GM23248 (cell line): ENCODE data around the gene MRPS30. TPM values are rescaled to one million over a fixed set of nuclear protein-coding genes. Genes with fewer than 3 reads are reported as not detected.
"Not testable (repeated sequence)": the region's sequence is repeated elsewhere in the genome, so short reads cannot be mapped to it uniquely, and the experiment has no call there.

Experiments
- DNase-seq: peaks from one replicate; pipeline ENCODE4 v3.0.0-alpha.2; 2015
- H2AFZ ChIP-seq: fragments of 200-600 bp; sonication (generic); 2 replicates; pipeline ENCODE4 v1.6.1; 2016; ENCODE audit warnings: antibody characterized with exemption
- H3F3A ChIP-seq: fragments of 200-600 bp; sonication (generic); 2 replicates; pipeline ENCODE4 v1.6.1; 2016; ENCODE audit warnings: mild to moderate bottlenecking, antibody characterized with exemption, mixed run types; ENCODE audit not compliant: insufficient read depth
- H3K27ac ChIP-seq: fragments of 200-600 bp; sonication (generic); 2 replicates; pipeline ENCODE4 v1.5.1; 2016; ENCODE audit warnings: mild to moderate bottlenecking
- H3K27me3 ChIP-seq: fragments of 200-600 bp; sonication (generic); replicated peaks from 2 replicates; pipeline ENCODE4 v1.6.1; 2016; ENCODE audit warnings: mild to moderate bottlenecking; ENCODE audit not compliant: insufficient read depth
- H3K36me3 ChIP-seq: fragments of 200-600 bp; sonication (generic); 2 replicates; pipeline ENCODE4 v1.6.1; 2016; ENCODE audit warnings: low read depth, mild to moderate bottlenecking
- H3K4me1 ChIP-seq: fragments of 200-600 bp; sonication (generic); 2 replicates; pipeline ENCODE4 v1.6.1; 2016; ENCODE audit warnings: mild to moderate bottlenecking; ENCODE audit not compliant: insufficient read depth
- H3K4me2 ChIP-seq: fragments of 200-600 bp; sonication (generic); one replicate; pipeline ENCODE4 v1.6.1; 2016; ENCODE audit warnings: mild to moderate bottlenecking; ENCODE audit not compliant: unreplicated experiment
- H3K4me3 ChIP-seq: fragments of 200-600 bp; sonication (generic); 2 replicates; pipeline ENCODE4 v1.5.1; 2016; ENCODE audit warnings: mild to moderate bottlenecking
- H3K79me2 ChIP-seq: fragments of 200-600 bp; sonication (generic); 2 replicates; pipeline ENCODE4 v1.6.1; 2016; ENCODE audit warnings: mild to moderate bottlenecking; ENCODE audit not compliant: insufficient read depth
- H3K9ac ChIP-seq: fragments of 200-600 bp; sonication (generic); 2 replicates; pipeline ENCODE4 v1.6.1; 2016; ENCODE audit warnings: mild to moderate bottlenecking
- H3K9me2 ChIP-seq: fragments of 200-600 bp; sonication (generic); 2 replicates; pipeline ENCODE4 v1.6.1; 2016; ENCODE audit warnings: mixed run types, mild to moderate bottlenecking, moderate library complexity; ENCODE audit not compliant: insufficient read depth
- H3K9me3 ChIP-seq: fragments of 200-600 bp; sonication (generic); one replicate; pipeline ENCODE4 v1.6.1; 2017; ENCODE audit warnings: low read depth
- H4K20me1 ChIP-seq: fragments of 200-600 bp; sonication (generic); 2 replicates; pipeline ENCODE4 v1.6.0; 2016; ENCODE audit not compliant: insufficient read depth
- EZH2 ChIP-seq: fragments of 200-600 bp; sonication (generic); IDR thresholded peaks from 2 replicates; pipeline ENCODE4 v1.6.1; 2018; ENCODE audit warnings: antibody characterized with exemption, mild to moderate bottlenecking; ENCODE audit not compliant: insufficient read depth, poor library complexity, severe bottlenecking
- EZH2phosphoT487 ChIP-seq: fragments of 200-600 bp; sonication (generic); IDR thresholded peaks from 2 replicates; pipeline ENCODE4 v1.6.1; 2018; ENCODE audit warnings: antibody characterized with exemption, moderate library complexity, mild to moderate bottlenecking, low read depth; ENCODE audit not compliant: insufficient read depth
- WGBS, 2 experiments: methylation state at CpG; one replicate each; pipeline ENCODE4 v1.1.6; 2015 to 2017; ENCODE audit warnings: low lambda C conversion rate in 2 of 2, low coverage in 1 of 2; ENCODE audit errors: missing lambda C conversion rate in 2 of 2; 5-methylcytosine and 5-hydroxymethylcytosine counted together
- in situ Hi-C: fragments of 300-500 bp; cut with MboI; formaldehyde crosslinking; loops from 2 replicates; pipeline ENCODE4 v1.15.0; 2020
- polyA plus RNA-seq: library from polyadenylated mRNA; unstranded; fragments of >200 nt; fragmentation: Nextera tagmentation; extraction: Ambion mirVana; gene quantifications from 2 replicates; pipeline ENCODE4 v1.2.1, GENCODE V29; 2016
- total RNA-seq: library from RNA; depleted of rRNA; stranded (reverse); fragments of >200 nt; shearing (Covaris generic); gene quantifications from 2 replicates; pipeline ENCODE4 v1.2.3, GENCODE V29; 2014

The MRPS30 gene
- total and polyA plus RNA-seq, 2 experiments from 2014 or later, result 30.9 to 47.2 TPM

GRCh38 chr5:44774279-44774880 is 34.4 kb upstream of the MRPS30 start:
- Histone ChIP-seq H3K4me2 (no peak overlapping the region), H2AFZ (no peak overlapping the region), H3F3A (no peaks in the 10 kb centered on the region), H3K79me2 (no peaks in the 10 kb centered on the region), H3K9ac (no peak overlapping the region), H3K27ac (no peak overlapping the region), H3K9me2 (no peaks in the 10 kb centered on the region), H3K4me1 (peaks cover 6% of the 10 kb centered on the region), H3K9me3 (no peaks in the 10 kb centered on the region), H3K4me3 (no peak overlapping the region), H3K27me3 (peaks cover 15% of the 10 kb centered on the region), H4K20me1 (no peaks in the 10 kb centered on the region), H3K36me3 (no peaks in the 10 kb centered on the region)
- in situ Hi-C loops, result loop anchor here (10.0 to 25.0 kb wide), 2 partner anchors 240 to 1037 kb away; no protein-coding TSS in a partner anchor
- 0 to 10% methylated on average over 1 of the region's 1 CpG for WGBS, 2 experiments
- DNase-seq, result peak; percentile 76
- no peak for TF ChIP-seq EZH2
- TF ChIP-seq EZH2phosphoT487, result no peak

DNA sequence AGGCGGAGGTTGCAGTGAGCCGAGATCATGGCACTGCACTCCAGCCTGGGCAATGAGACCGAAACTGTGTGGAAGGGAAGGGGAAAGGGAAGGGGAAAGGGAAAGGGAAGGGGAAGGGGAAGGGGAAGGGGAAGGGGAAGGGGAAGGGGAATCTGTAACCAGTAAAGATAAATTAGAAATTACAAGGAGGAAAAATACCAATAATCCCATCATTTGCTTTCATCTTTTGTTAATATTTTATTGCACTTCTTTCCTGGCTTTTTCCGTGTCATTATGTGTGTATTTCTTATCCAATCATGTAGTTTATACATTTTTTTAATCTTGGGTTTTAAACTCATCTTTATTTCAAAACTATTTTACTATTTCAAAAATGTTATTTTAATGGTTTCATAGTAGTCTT is 29.6 kb upstream of the MRPS30 start:
- Histone ChIP-seq H3K36me3 (no peaks in the 10 kb centered on the region), H3K4me1 (no peaks in the 10 kb centered on the region), H3K27me3 (no peaks in the 10 kb centered on the region), H3K9ac (no peak overlapping the region), H3K9me3 (no peaks in the 10 kb centered on the region), H2AFZ (no peak overlapping the region), H3K27ac (no peak overlapping the region), H3F3A (no peaks in the 10 kb centered on the region), H3K79me2 (no peaks in the 10 kb centered on the region), H3K9me2 (no peaks in the 10 kb centered on the region), H3K4me3 (no peak overlapping the region), H3K4me2 (no peak overlapping the region), H4K20me1 (no peaks in the 10 kb centered on the region)
- WGBS, 2 experiments, result 79 to 82% methylated on average over 3 to 4 of the region's 4 CpGs
- TF ChIP-seq EZH2phosphoT487 (no peak), EZH2 (no peak)
- in situ Hi-C loops, result loop anchor here (10.0 kb wide), 1 partner anchor 244 kb away; no protein-coding TSS in a partner anchor
- DNase-seq, result no peak

- TF ChIP-seq EZH2 (no peak), EZH2phosphoT487 (no peak)
- H3K9me2 ChIP-seq, result no peaks in the 10 kb centered on the region
- in situ Hi-C loops, result no loop called here
- no peak overlapping the region for H3K4me3 ChIP-seq
- no peaks in the 10 kb centered on the region for H3K36me3 ChIP-seq
- no peaks in the 10 kb centered on the region for H3F3A ChIP-seq
- H3K9ac ChIP-seq, result no peak overlapping the region
- H3K27me3 ChIP-seq, result no peaks in the 10 kb centered on the region
- 53 to 62% methylated on average over 4 of the region's 4 CpGs for WGBS, 2 experiments
- no peaks in the 10 kb centered on the region for H3K4me1 ChIP-seq
- no peak for DNase-seq
- H2AFZ ChIP-seq, result no peak overlapping the region
- no peaks in the 10 kb centered on the region for H3K9me3 ChIP-seq
- H3K79me2 ChIP-seq, result no peaks in the 10 kb centered on the region
- no peak overlapping the region for H3K4me2 ChIP-seq
- H3K27ac ChIP-seq, result no peak overlapping the region
- no peaks in the 10 kb centered on the region for H4K20me1 ChIP-seq
Measured at GRCh38 chr5:44783634-44784315, 25.0 kb upstream of the MRPS30 start.

- WGBS, 2 experiments, result 40 to 49% methylated on average over 3 of the region's 3 CpGs
- H3K36me3 ChIP-seq, result no peaks in the 10 kb centered on the region
- in situ Hi-C loops, result no loop called here
- no peak overlapping the region for H3K4me3 ChIP-seq
- no peak overlapping the region for H2AFZ ChIP-seq
- H3K27me3 ChIP-seq, result no peaks in the 10 kb centered on the region
- TF ChIP-seq EZH2 (no peak), EZH2phosphoT487 (no peak)
- no peaks in the 10 kb centered on the region for H3K79me2 ChIP-seq
- no peaks in the 10 kb centered on the region for H3K9me2 ChIP-seq
- H3K9ac ChIP-seq, result no peak overlapping the region
- peaks cover 8% of the 10 kb centered on the region; the same call in 1 of the 2 replicates for H3K4me1 ChIP-seq
- H3K4me2 ChIP-seq, result no peak overlapping the region
- no peak for DNase-seq
- H3K27ac ChIP-seq, result no peak overlapping the region
- no peaks in the 10 kb centered on the region for H3F3A ChIP-seq
- no peaks in the 10 kb centered on the region for H4K20me1 ChIP-seq
- H3K9me3 ChIP-seq, result no peaks in the 10 kb centered on the region
Measured at GRCh38 chr5:44787731-44788130, 21.0 kb upstream of the MRPS30 start.

- H3K9ac ChIP-seq, in situ Hi-C loops, H3K36me3 ChIP-seq, H3K79me2 ChIP-seq, H3K4me1 ChIP-seq, H3K9me2 ChIP-seq, H3F3A ChIP-seq, H3K27ac ChIP-seq, H3K27me3 ChIP-seq, H3K9me3 ChIP-seq, H3K4me3 ChIP-seq, H4K20me1 ChIP-seq, H3K4me2 ChIP-seq: not testable (repeated sequence)
- DNase-seq, result peak; percentile 57
- H2AFZ ChIP-seq, result peak overlapping the region; percentile 62; the same call in 1 of the 2 replicates
- WGBS, 2 experiments, result 58 to 65% methylated on average over 11 of the region's 11 CpGs
Measured at GRCh38 chr5:44789372-44789995, 19.3 kb upstream of the MRPS30 start.

- H3K4me2 ChIP-seq, H3K9ac ChIP-seq, H3K9me2 ChIP-seq, H3K4me3 ChIP-seq, H3K79me2 ChIP-seq, in situ Hi-C loops, H3K27ac ChIP-seq, H3K9me3 ChIP-seq, DNase-seq, H3K4me1 ChIP-seq, H3K36me3 ChIP-seq, H3K27me3 ChIP-seq, H2AFZ ChIP-seq, H3F3A ChIP-seq, H4K20me1 ChIP-seq: not testable (repeated sequence)
- 51 to 53% methylated on average over 8 of the region's 8 CpGs for WGBS, 2 experiments
Measured at GRCh38 chr5:44792031-44792673, 16.6 kb upstream of the MRPS30 start.
